Activated CD8-positive, alpha-beta memory T cell treated with anti-CD3 and anti-CD28 coated beads for 24 hours (primary cell): Measurements from ENCODE around the gene C22orf23.

ENCODE experiments used
- DNase-seq: peaks from one replicate; pipeline ENCODE4 v3.0.0-alpha.2; 2020

The C22orf23 gene

GRCh38 chr22:37953437-37954179 is at the start of gene C22orf23, which contains the start of gene POLR2F:
Gene C22orf23 (minus strand): TSS chr22:37953601. CDS start chr22:37953149, 452 bp downstream.
Gene POLR2F (plus strand): TSS chr22:37953699. CDS start chr22:37953788, 89 bp downstream.
- peak; percentile 96 for DNase-seq

GRCh38 chr22:37999640-38000272 is 46.4 kb upstream of the C22orf23 start:
- DNase-seq = no peak

- no peak for DNase-seq
Observed at GRCh38 chr22:37999236-37999635, 45.8 kb upstream of the C22orf23 start.

- DNase-seq = no peak
Observed at GRCh38 chr22:37998543-37998942, 45.1 kb upstream of the C22orf23 start.

- DNase-seq = no peak
Observed at GRCh38 chr22:37996515-37997246, 43.3 kb upstream of the C22orf23 start.

- DNase-seq = no peak
Observed at GRCh38 chr22:37996079-37996478, 42.7 kb upstream of the C22orf23 start.

GRCh38 chr22:37995460-37995859 is 42.1 kb upstream of the C22orf23 start:
- no peak for DNase-seq

GRCh38 chr22:37994982-37995381 is 41.6 kb upstream of the C22orf23 start:
- no peak for DNase-seq

- DNase-seq = no peak
Observed at GRCh38 chr22:37994049-37994448, 40.6 kb upstream of the C22orf23 start.

GRCh38 chr22:37991731-37992442 is 38.5 kb upstream of the C22orf23 start:
- DNase-seq = no peak

GRCh38 chr22:37990862-37991261 is 37.5 kb upstream of the C22orf23 start:
- DNase-seq = no peak

GRCh38 chr22:37990301-37990700 is 36.9 kb upstream of the C22orf23 start:
- no peak for DNase-seq

- DNase-seq = no peak
Observed at GRCh38 chr22:37989146-37990045, 36.0 kb upstream of the C22orf23 start.

- no peak for DNase-seq
Observed at GRCh38 chr22:37986371-37986770, 33.0 kb upstream of the C22orf23 start.

- DNase-seq = no peak
Observed at GRCh38 chr22:37985751-37986281, 32.4 kb upstream of the C22orf23 start.

- no peak for DNase-seq
Observed at GRCh38 chr22:37985050-37985585, 31.7 kb upstream of the C22orf23 start.

- no peak for DNase-seq
Observed at GRCh38 chr22:37983860-37984791, 30.7 kb upstream of the C22orf23 start, which contains the start of gene SOX10. Gene SOX10 (minus strand): TSS chr22:37984555. CDS start chr22:37983784, 771 bp downstream.

GRCh38 chr22:37982938-37983859 is 29.8 kb upstream of the C22orf23 start:
- no peak for DNase-seq
